Adipocyte (in vitro differentiated cells): ENCODE results near the gene ASTN1.

Experiments used
- DNase-seq: peaks from one replicate; pipeline ENCODE4 v3.0.0-alpha.2; 2015; ENCODE audit warnings: low read depth
- H3K27me3 ChIP-seq: replicated peaks from 2 replicates; pipeline ENCODE4 v1.7.0; 2013; ENCODE audit warnings: mild to moderate bottlenecking, low read length, moderate library complexity; ENCODE audit not compliant: control insufficient read depth, insufficient read depth
- H3K36me3 ChIP-seq: 2 replicates; pipeline ENCODE4 v1.7.0; 2013; ENCODE audit warnings: low read length, mild to moderate bottlenecking, moderate library complexity; ENCODE audit not compliant: control insufficient read depth, insufficient read depth, severe bottlenecking
- H3K4me1 ChIP-seq: 2 replicates; pipeline ENCODE4 v1.7.0; 2013; ENCODE audit warnings: mild to moderate bottlenecking, low read length, moderate library complexity; ENCODE audit not compliant: control insufficient read depth, insufficient read depth
- H3K4me3 ChIP-seq: 2 replicates; pipeline ENCODE4 v1.7.0; 2013; ENCODE audit warnings: mild to moderate bottlenecking, low read length, moderate library complexity
- H3K9ac ChIP-seq: 2 replicates; pipeline ENCODE4 v1.7.0; 2013; ENCODE audit warnings: mild to moderate bottlenecking, low read length, moderate library complexity
- H3K9me3 ChIP-seq: 2 replicates; pipeline ENCODE4 v1.7.0; 2013; ENCODE audit warnings: mild to moderate bottlenecking, low read length, moderate library complexity; ENCODE audit not compliant: control insufficient read depth

Gene ASTN1

DNA sequence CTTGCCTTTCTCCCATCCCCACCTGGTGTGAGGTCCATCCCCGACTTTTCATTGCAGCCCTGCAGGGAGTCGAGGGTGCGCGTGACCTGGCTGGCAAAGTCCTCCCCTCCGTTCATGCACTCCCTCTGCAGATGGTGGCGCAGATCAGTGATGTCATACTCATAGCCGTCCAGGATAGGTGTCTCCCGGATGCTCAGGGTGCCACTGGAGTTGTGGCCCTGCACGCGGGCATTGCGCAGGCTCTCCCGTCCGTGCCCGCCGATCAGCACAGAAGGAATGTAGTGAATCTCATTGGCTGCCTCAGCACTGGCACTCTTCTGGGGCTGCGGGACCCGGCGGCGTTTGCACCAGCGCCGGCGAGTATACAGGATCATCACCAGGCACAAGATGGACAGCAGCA is 132.1 kb downstream of the ASTN1 start:
- H3K4me1 ChIP-seq = no peaks in the 10 kb centered on the region
- H3K9ac ChIP-seq = no peak overlapping the region
- H3K4me3 ChIP-seq = no peak overlapping the region
- H3K9me3 ChIP-seq = no peaks in the 10 kb centered on the region
- peaks cover 6% of the 10 kb centered on the region for H3K27me3 ChIP-seq
- no peaks in the 10 kb centered on the region for H3K36me3 ChIP-seq
- DNase-seq = no peak

DNA sequence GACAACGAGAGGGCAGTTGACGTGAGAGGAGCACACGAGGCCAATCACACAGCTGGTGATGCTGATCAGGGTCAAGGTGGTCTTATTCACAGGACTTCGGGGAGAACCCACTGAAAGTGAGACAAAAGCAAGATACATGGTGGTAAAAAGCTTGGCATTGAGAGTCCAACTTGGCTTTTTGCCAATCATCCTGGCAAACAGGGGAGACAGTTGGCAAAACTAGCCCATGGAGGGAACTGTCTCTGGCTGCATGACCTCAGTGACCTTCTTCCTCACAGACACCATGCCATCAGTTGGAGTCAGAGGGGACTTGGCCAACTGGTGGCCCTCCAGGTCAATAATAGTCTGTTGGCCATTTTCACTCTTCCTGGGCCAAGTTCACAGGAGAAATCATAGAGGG is 139.9 kb downstream of the ASTN1 start:
- no peak overlapping the region for H3K9ac ChIP-seq
- DNase-seq = no peak
- no peaks in the 10 kb centered on the region for H3K36me3 ChIP-seq
- H3K27me3 ChIP-seq = peaks cover 15% of the 10 kb centered on the region
- H3K4me1 ChIP-seq = no peaks in the 10 kb centered on the region
- no peak overlapping the region for H3K4me3 ChIP-seq
- no peaks in the 10 kb centered on the region for H3K9me3 ChIP-seq

DNA sequence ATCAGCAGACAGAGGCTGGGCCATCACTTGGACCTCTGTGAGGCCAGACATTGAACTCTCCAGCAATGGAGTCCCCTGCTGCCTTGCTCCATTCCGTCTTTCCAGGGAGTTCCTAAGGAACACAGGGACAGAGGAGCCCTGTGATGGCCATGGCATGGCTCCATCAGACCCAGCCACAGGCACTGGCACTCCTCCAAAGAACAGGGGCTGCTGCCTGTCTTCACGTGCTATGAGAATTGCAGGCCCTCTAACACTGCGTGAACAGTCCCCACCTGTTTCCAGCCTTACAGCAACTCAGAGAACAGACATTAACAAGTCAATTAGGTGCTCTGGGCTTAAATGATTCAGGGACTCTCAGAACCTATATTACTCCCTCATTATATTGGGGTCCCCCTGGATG is 140.8 kb downstream of the ASTN1 start:
- Histone ChIP-seq H3K36me3 (no peaks in the 10 kb centered on the region), H3K9ac (no peak overlapping the region), H3K4me3 (no peak overlapping the region), H3K4me1 (no peaks in the 10 kb centered on the region), H3K27me3 (peaks cover 24% of the 10 kb centered on the region), H3K9me3 (no peaks in the 10 kb centered on the region)
- DNase-seq = no peak

DNA sequence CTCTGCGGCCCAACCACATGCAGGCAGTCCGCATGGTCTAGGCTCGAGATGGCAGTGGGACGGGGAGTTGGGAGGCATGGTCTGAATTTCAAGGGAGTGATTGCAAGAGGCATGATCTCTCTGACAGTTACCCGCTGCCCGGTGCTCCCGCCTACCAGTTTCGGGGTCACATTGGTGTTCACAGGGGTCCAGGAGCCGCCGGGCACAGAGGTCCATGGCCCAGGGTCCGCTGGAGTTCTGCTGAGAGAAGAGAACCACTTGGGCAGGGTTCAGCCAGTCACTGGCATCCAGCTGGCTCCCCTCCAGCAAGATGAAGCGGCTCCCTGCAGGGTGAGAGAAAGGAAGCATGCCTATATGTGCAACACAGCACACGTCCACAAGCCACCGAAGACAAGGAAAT is 141.3 kb downstream of the ASTN1 start:
- no peaks in the 10 kb centered on the region for H3K9me3 ChIP-seq
- H3K4me1 ChIP-seq = no peaks in the 10 kb centered on the region
- H3K27me3 ChIP-seq = peaks cover 26% of the 10 kb centered on the region
- no peaks in the 10 kb centered on the region for H3K36me3 ChIP-seq
- H3K4me3 ChIP-seq = no peak overlapping the region
- no peak overlapping the region for H3K9ac ChIP-seq
- no peak for DNase-seq

- no peak for DNase-seq
- H3K4me1 ChIP-seq = no peaks in the 10 kb centered on the region
- no peak overlapping the region for H3K9ac ChIP-seq
- H3K36me3 ChIP-seq = no peaks in the 10 kb centered on the region
- H3K27me3 ChIP-seq = peaks cover 26% of the 10 kb centered on the region
- H3K9me3 ChIP-seq = no peaks in the 10 kb centered on the region
- no peak overlapping the region for H3K4me3 ChIP-seq
Measured at GRCh38 chr1:177021687-177022086, 142.8 kb downstream of the ASTN1 start.

DNA sequence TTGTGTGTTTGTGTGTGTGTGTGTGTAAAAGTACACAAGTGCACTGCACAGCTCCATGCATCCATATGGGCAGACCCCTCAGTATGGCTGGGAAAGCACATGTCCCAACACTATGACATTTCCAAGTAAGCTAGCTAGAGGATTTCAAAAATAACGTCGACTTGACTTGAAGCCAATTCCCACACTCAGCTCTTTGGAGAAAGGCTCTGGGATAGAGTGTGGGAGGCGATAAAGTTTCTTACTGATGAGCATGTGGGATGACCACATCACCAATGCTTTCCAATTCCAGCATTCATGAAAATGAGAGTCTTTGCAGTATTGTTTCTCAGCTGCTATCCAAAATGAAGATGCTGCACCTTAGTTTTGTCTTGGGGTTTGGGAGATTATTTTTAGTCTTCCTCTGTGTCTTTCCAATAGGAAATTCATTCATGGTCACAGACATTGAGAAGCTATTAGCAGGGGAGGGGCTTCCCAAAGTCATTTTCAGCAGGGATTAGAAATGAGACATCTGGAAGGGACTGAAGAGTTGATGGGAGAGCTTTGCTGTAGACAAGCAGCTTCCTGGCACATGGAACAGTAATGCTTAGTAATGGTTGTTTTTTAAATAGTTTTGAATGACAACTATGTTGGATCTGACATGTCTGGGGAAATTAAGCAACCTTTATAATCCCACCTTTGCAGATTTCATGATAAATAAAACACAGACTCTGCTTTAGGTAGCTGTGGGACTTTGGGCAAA is 143.5 kb downstream of the ASTN1 start:
- H3K36me3 ChIP-seq = no peaks in the 10 kb centered on the region
- H3K27me3 ChIP-seq = peaks cover 30% of the 10 kb centered on the region

GRCh38 chr1:177017287-177017852 is 147.1 kb downstream of the ASTN1 start:
- Histone ChIP-seq H3K4me3 (no peak overlapping the region), H3K36me3 (no peaks in the 10 kb centered on the region), H3K27me3 (peaks cover 36% of the 10 kb centered on the region), H3K9ac (no peak overlapping the region), H3K4me1 (no peaks in the 10 kb centered on the region), H3K9me3 (no peaks in the 10 kb centered on the region)
- DNase-seq = no peak

More for the DNA sequence above, 143.5 kb downstream of the ASTN1 start:
- no peak overlapping the region for H3K4me3 ChIP-seq
- H3K4me1 ChIP-seq = no peaks in the 10 kb centered on the region
- DNase-seq = no peak
- H3K9ac ChIP-seq = no peak overlapping the region
- H3K9me3 ChIP-seq = no peaks in the 10 kb centered on the region

DNA sequence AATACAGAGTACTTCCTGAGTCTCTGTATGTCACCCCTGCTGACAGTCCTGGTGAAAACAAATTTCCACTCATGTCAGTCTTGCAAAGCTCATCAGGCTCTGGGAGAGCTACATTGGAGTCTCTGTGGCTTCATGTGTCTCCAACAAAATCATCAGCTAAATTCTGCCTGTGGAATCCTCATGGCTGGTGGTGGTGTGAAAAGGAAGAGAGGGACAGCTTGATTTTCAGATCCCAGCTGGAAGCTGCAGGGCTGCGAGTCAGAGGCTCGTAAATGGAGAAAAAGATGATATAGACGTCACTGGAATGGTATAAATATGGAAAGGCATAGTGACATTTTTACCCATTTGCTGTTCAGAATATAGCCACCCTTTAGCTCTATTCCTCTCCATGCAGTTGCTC is 150.2 kb downstream of the ASTN1 start:
- peaks cover 27% of the 10 kb centered on the region for H3K27me3 ChIP-seq
- no peaks in the 10 kb centered on the region for H3K36me3 ChIP-seq
- DNase-seq = no peak

GRCh38 chr1:177012342-177012925 is 152.1 kb downstream of the ASTN1 start:
- peaks cover 6% of the 10 kb centered on the region for H3K4me1 ChIP-seq
- H3K36me3 ChIP-seq = no peaks in the 10 kb centered on the region
- H3K9me3 ChIP-seq = no peaks in the 10 kb centered on the region
- no peak for DNase-seq
- no peak overlapping the region for H3K9ac ChIP-seq
- peaks cover 20% of the 10 kb centered on the region for H3K27me3 ChIP-seq
- H3K4me3 ChIP-seq = no peak overlapping the region

More for the DNA sequence above, 150.2 kb downstream of the ASTN1 start:
- no peak overlapping the region for H3K4me3 ChIP-seq
- H3K9ac ChIP-seq = no peak overlapping the region
- no peaks in the 10 kb centered on the region for H3K4me1 ChIP-seq
- no peaks in the 10 kb centered on the region for H3K9me3 ChIP-seq

DNA sequence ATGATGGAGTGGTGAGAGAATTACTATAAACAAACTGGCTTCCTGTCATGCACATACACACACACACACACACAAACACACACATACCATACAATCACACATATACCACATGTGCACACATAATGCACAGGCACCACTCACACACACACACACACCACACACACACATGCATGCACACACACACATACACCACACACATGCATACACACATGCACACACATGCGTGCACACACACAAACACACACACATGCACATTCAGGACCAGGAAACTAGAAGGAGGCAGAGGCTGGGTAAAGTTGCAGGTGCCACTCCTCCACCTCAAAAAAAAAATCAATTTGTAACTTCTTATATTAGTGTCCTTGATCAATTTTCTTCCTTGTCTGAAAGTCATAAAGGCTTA is 153.0 kb downstream of the ASTN1 start:
- peaks cover 15% of the 10 kb centered on the region for H3K4me1 ChIP-seq
- no peak overlapping the region for H3K9ac ChIP-seq
- H3K4me3 ChIP-seq = no peak overlapping the region
- H3K27me3 ChIP-seq = peaks cover 11% of the 10 kb centered on the region
- no peaks in the 10 kb centered on the region for H3K9me3 ChIP-seq
- no peaks in the 10 kb centered on the region for H3K36me3 ChIP-seq
- no peak for DNase-seq

- DNase-seq = no peak
- Histone ChIP-seq H3K4me1 (peaks cover 16% of the 10 kb centered on the region), H3K4me3 (no peak overlapping the region), H3K9ac (no peak overlapping the region), H3K36me3 (no peaks in the 10 kb centered on the region), H3K27me3 (peaks cover 7% of the 10 kb centered on the region), H3K9me3 (no peaks in the 10 kb centered on the region)
Measured at GRCh38 chr1:177010211-177010825, 154.2 kb downstream of the ASTN1 start.
